ENCODE measurements around the gene DLGAP1.

Gene DLGAP1

GRCh38 chr18:4285525-4285924, 169.6 kb downstream of the DLGAP1 start:
- DNase-seq, result no peak

DNA sequence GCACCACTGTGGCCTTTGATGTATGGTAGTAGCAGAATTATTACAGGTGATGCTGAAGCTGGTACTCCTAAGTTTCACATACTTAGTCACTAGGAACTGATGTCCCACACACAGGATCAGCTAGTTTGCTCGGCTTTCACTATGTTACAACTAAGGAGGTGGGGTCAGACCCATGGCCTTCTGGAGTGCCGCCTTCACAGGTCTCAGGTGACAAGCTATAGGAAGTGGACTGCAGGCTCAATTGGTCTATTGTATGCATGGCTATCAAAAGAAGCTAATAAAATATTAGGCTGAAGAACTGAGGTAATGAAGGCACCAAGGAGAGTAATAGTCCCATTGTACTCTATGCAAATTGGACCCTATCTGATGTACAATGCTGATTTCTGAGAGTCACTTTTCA, 170.6 kb downstream of the DLGAP1 start:
- no peak for DNase-seq

- no peak for DNase-seq
These were observed 171.3 kb downstream of the DLGAP1 start for GRCh38 chr18:4283746-4284291.

- DNase-seq, result no peak
These were observed 172.2 kb downstream of the DLGAP1 start for GRCh38 chr18:4282954-4283353.

DNA sequence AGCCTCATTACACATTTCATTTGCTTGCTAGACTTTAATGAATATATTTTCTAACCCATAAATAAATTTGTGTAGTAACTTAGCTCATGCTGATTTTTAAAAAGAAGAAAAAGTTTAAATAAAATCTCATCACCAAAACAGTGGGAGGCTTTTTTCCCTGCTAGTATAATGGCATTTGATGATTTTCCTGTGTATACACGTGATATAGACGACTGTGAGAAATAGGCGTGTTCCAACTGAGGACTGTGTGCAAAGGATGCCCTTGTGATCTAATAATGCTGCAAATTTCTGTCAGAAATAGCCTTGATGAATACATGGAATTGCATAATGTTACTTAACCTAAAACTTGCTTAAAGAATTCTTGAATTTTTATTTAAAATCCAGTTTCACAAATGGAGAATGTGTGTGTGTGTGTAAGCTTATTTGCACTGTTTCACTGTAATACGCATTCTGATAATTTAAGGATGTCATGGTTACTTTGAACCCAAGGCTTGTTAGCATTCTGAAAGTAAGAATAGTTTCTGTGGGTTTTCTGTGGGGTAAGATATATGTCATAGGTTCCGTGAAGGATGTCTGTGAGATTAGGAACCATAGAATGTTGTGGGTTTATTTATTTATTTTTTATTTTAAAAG, 178.0 kb downstream of the DLGAP1 start:
- no peak for DNase-seq

DNA sequence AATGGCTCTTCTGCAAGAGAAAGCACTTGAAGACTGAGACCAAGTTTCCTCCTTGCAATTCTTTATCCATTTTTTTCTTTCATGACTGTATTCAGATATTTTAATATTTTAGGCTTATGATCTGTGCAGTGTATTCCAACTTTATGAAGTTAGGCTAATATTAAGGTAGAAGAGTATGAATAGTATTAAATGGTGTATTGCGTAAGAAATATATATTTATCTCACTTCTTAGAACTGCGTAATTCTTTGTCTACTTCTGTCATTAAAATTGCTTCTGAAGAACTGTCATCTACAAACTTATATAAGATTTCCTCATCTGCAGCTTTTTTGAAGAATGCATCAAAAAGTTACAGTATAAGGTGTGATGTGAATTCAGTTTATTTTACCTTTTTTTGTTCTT, 183.2 kb downstream of the DLGAP1 start:
- no peak for DNase-seq

DNA sequence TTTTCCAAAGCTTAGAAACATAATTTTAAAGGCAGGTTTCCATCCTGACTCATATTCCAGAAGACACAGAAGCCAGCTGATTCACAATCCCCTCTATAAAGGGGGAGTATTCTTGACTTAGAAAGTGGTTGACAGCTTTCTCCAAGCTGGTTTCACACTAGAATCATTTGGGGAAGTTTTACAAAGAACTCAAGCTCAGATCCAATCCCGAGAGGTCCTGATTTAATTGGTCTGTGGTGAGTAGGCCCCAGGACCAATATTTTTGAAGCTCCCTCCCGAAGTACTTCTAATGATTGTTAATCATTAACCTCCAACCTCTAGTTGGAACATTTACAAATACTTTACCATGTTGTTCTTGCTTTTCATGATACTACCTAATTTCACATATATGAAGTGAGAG, 184.1 kb downstream of the DLGAP1 start:
- DNase-seq, result no peak

- DNase-seq, result no peak
These were observed 185.1 kb downstream of the DLGAP1 start for GRCh38 chr18:4270016-4270415.

DNA sequence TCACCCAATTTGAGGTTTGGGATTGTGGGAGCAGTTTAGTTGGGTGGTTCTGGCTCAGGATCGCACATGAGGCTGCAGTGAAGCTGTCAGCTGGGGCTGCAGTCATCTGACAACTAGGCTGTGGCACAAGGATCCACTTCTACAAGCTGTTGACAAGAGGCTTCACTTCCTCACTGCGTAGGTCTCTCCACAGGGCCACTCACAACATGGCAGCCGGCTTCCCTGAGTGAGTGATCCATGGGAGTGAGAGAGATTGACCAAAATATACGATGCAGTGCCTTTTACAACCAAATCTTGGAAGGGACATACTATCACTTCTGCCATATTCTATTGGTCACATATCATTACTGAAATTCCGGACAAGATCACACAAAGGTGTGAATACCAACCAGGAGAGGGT, 187.5 kb downstream of the DLGAP1 start:
- no peak for DNase-seq

- peak; percentile 74 to 89 for DNase-seq
These were observed 190.7 kb downstream of the DLGAP1 start for GRCh38 chr18:4264347-4264791.

- DNase-seq, result no peak
These were observed 195.0 kb downstream of the DLGAP1 start for GRCh38 chr18:4260107-4260506.

GRCh38 chr18:4256766-4257417, 198.2 kb downstream of the DLGAP1 start:
- no peak for DNase-seq

GRCh38 chr18:4254840-4255239, 200.3 kb downstream of the DLGAP1 start:
- DNase-seq, result no peak

GRCh38 chr18:4252829-4253228, 202.3 kb downstream of the DLGAP1 start:
- no peak for DNase-seq

- no peak for DNase-seq
These were observed 203.2 kb downstream of the DLGAP1 start for GRCh38 chr18:4251873-4252272.

DNA sequence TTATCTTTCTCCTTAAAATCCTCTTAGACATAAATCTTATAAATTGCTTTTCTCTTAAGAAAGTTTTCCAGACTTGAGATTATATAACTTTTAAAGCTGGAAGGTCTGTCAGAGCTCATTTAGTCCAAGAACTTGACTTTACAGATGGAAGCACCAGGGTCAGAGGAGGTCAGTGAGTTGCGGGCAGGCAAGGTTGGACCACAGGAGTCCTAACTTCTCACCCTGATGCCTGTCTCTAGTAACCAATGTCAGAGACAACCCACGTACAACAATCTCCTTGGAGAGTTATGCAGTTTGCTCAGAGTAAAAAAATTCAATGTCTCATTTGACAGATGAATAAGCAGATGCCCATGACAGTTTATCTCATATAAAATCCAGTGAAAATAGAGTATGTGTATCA, 203.9 kb downstream of the DLGAP1 start:
- no peak for DNase-seq

DNA sequence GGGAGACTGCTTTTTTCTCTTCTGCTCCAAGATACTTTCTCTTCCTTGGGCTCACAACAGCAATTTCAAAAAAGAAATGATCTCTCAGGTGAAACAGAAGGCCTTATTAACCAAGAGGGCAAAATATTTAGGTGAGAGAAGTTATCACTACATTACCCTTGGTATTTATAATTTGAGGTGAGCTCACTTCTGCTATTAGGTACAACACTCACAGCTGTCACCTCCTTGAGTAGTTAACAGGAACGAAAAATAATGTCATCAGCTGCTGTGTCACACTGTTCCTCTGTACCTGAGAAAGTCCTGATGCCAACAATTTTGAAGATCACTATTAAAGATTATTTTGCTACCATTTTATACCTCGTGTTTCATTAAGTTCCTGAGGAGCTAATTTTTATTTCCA, 205.0 kb downstream of the DLGAP1 start:
- DNase-seq, result no peak

- no peak for DNase-seq
These were observed 206.4 kb downstream of the DLGAP1 start for GRCh38 chr18:4248686-4249085.

- DNase-seq, result no peak
These were observed 208.7 kb downstream of the DLGAP1 start for GRCh38 chr18:4246374-4246773.

DNA sequence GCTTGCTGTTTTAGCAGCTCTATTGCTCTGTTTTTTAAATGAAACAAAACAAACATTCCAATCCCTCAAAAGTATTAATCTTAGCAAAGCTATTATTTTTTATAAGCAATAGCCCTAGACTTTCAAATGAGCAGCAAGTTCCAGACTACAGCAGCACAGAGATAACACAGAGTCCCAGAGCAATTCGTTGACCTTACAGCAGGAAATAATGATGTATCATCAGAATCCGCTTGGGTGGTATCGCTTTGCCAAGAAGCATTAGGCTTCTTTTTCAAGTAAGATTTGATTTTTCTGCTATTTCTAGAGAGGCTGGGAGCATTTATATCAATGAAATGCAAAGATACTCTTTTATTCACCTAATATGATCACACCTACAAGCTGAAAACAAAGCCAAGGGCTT, 209.7 kb downstream of the DLGAP1 start:
- DNase-seq, result no peak

DNA sequence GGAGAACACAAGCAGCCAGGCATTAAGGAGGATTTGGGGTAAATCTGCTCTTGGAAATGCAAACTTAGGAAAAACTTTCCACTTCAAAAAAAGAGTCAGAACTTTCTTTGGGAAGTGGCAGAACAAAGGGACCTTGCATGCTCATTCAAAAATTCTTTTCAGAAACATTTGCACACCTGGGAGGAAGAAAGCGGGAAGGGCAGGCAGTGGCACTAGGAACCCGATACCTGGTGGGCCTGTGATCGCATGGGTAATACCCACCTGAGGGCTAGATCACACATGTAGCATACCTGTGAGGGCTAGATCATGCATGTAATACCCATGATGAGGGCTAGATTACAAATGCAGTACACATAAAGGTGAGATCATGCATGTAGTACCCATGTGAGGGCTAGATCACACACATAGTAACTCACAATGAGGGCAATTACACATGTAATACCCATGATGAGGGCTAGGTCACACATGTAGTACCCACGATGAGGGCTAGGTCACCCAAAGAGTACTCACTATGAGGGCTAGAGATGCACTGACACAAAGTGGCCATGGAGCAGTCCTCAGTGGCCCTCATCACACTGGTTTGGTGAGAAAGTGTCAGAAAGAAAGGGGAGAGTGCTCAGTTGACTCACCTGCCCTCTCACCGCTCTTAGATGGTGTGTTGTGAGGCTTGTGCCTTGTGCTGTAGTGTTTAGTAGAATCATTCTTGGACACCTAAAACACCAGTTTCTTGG, 212.5 kb downstream of the DLGAP1 start:
- DNase-seq, result no peak

GRCh38 chr18:4241090-4241617, 214.0 kb downstream of the DLGAP1 start:
- DNase-seq, result no peak

DNA sequence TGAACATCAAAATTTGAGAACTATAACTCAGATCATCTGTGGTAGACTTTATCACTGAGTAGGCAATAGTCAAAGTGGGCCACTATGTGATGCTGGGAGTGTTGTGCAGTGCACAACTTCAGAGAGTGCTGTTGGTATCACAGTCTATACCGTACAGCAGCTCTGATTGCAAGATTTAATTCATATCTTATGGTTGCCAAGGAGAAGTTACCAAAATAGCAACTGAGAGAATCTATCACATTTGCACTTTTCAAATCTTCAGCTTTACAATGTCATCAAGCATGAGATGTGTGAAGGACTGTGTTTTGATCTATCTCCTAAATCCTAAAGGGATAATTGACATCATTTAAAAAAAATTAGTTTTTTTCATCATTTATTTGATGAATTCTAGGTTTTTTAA, 216.1 kb downstream of the DLGAP1 start:
- no peak for DNase-seq

- no peak for DNase-seq
These were observed 217.5 kb downstream of the DLGAP1 start for GRCh38 chr18:4237664-4238041.
